CD8-positive, alpha-beta memory T cell (primary cell): Measurements from ENCODE around the gene ZMYND8. TPM values are rescaled to one million over a fixed set of nuclear protein-coding genes. Genes with fewer than 3 reads are reported as not detected.
"Not testable (repeated sequence)": the region's sequence is repeated elsewhere in the genome, so short reads cannot be mapped to it uniquely, and the experiment has no call there.

Source experiments
- CTCF ChIA-PET: fragments of 350-600 bp; sonication (Branson Sonifier 250); formaldehyde crosslinking; loops from one replicate; lab custom pipeline; 2021; ENCODE audit warnings: antibody characterized with exemption; lab: Charles Lee
- POLR2A ChIA-PET: fragments of 350-600 bp; sonication (Branson Sonifier 250); formaldehyde crosslinking; loops from one replicate; lab custom pipeline; 2021; ENCODE audit warnings: antibody characterized with exemption; lab: Charles Lee
- DNase-seq, 5 donors: peaks; one replicate each; pipeline versions ENCODE4 v3.0.0 to v3.0.0-alpha.2; 2020 to 2022; ENCODE audit warnings: mixed read lengths in 1 of 5
- H3K27ac ChIP-seq: one replicate; pipeline ENCODE4 v1.7.0; 2013; ENCODE audit warnings: low read depth, mild to moderate bottlenecking, low read length, moderate library complexity
- H3K27me3 ChIP-seq: 2 replicates; pipeline ENCODE4 v1.7.0; 2013; ENCODE audit warnings: low read length, mild to moderate bottlenecking; ENCODE audit not compliant: insufficient read depth, poor library complexity, severe bottlenecking
- H3K36me3 ChIP-seq: 2 replicates; pipeline ENCODE4 v1.7.0; 2013; ENCODE audit warnings: mild to moderate bottlenecking, low read length, moderate library complexity; ENCODE audit not compliant: insufficient read depth
- H3K4me1 ChIP-seq: 2 replicates; pipeline ENCODE4 v1.7.0; 2013; ENCODE audit warnings: mild to moderate bottlenecking, low read length, moderate library complexity; ENCODE audit not compliant: insufficient read depth
- H3K4me3 ChIP-seq: 2 replicates; pipeline ENCODE4 v1.7.0; 2013; ENCODE audit warnings: mild to moderate bottlenecking, low read length
- H3K9me3 ChIP-seq: 2 replicates; pipeline ENCODE4 v1.7.0; 2013; ENCODE audit warnings: mild to moderate bottlenecking, low read length
- H3K27ac Mint-ChIP-seq, 8 donors: one replicate each; pipeline ENCODE4 v1.8.0; 2020 to 2021; ENCODE audit warnings: mixed read lengths in 8 of 8, mild to moderate bottlenecking in 6 of 8, inconsistent platforms in 3 of 8, moderate library complexity in 3 of 8
- H3K27me3 Mint-ChIP-seq, 2 donors: one replicate each; pipeline ENCODE4 v1.8.0; 2020 to 2021; ENCODE audit warnings: mixed read lengths in 2 of 2, mild to moderate bottlenecking in 1 of 2, moderate library complexity in 1 of 2
- H3K36me3 Mint-ChIP-seq, 3 donors: one replicate each; pipeline ENCODE4 v1.8.0; 2020 to 2021; ENCODE audit warnings: mixed read lengths in 3 of 3, inconsistent platforms in 1 of 3, mild to moderate bottlenecking in 1 of 3
- H3K4me1 Mint-ChIP-seq, 3 donors: one replicate each; pipeline ENCODE4 v1.8.0; 2020 to 2021; ENCODE audit warnings: mixed read lengths in 3 of 3, inconsistent platforms in 1 of 3, mild to moderate bottlenecking in 1 of 3
- H3K4me3 Mint-ChIP-seq, 7 donors: one replicate each; pipeline ENCODE4 v1.8.0; 2020 to 2021; ENCODE audit warnings: mixed read lengths in 7 of 7, mild to moderate bottlenecking in 6 of 7, moderate library complexity in 4 of 7, inconsistent platforms in 2 of 7
- H3K9me3 Mint-ChIP-seq, 5 donors: one replicate each; pipeline ENCODE4 v1.8.0; 2020 to 2022; ENCODE audit warnings: mixed read lengths in 5 of 5, mild to moderate bottlenecking in 3 of 5, moderate library complexity in 2 of 5, inconsistent platforms in 1 of 5
- polyA plus RNA-seq: library from polyadenylated mRNA; unstranded; fragments of 300-500 nt; fragmentation: Illumina TruSeq; gene quantifications from one replicate; pipeline ENCODE4 v1.2.3, GENCODE V29; 2021
- total RNA-seq, 2 experiments: library from RNA; stranded (reverse); gene quantifications; one replicate each; pipeline ENCODE4 v1.2.3, GENCODE V29; 2021

The ZMYND8 gene
- total and polyA plus RNA-seq, 3 experiments from 2014 or later = 20.9 to 30.7 (median 25.8) TPM

DNA sequence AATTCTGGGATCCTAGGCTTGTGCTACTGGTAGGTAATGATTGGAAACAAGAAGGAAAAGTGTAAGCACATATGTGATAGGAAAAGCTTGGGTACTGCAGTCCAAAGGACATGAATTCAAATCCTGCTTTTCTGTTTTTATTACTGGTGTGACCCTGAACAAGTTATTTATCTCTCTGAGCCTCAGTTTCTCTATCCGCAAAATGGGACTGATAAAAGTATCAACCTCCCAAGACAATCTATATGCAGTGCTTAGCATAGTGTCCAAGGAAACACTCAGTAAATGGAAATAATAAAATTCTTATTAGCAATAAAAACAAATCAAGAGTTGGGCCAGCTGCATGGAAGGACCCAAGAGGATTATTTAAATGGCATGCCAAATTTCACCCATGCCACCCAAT lies 108.5 kb downstream of the ZMYND8 start:
- H3K4me3 Mint-ChIP-seq = no peak overlapping the region
- ChIA-PET POLR2A (no interaction called here), CTCF (interaction anchor here (1.7 kb wide), 1 partner anchor 136 kb away, joined by 6 read pairs; no protein-coding TSS in a partner anchor)

DNA sequence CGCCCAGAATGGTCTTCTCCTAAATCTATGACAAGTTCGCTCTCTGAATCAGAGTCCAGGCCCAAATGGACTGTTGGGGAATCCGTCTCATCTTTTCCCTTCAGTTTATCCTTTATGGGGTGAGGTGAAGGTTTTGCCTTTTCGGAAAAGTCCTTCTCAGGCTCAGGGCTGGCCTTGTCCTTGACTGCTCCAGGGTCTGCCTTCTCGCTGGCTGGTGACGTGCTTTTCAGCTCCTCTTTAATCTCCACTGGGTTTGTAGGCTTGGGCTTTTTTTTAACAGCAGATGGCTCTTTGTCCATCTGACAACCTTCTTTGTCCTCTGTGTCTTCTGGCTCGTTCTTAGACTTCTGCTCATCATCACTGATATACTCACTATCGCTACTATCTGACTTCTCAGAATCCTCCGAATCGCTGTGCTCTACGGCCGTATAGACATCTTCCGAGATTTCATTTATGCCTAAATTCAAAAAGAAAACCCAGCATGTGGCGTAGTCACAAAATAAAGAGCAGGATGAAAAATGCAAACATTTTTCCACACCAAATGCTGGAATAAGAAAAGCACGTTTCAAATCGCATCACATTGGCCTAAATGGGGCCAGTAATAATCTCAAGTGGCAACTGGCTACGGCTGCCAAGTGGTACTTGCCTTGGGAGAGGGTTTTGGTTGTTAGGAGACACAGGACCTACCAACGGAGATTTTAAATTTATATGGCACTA lies 110.3 kb downstream of the ZMYND8 start:
- H3K27ac ChIP-seq = no peak overlapping the region
- H3K4me1 Mint-ChIP-seq = peaks cover 0 to 8% (median 5%) of the 10 kb centered on the region in 3 donors

More for the DNA sequence above, 108.5 kb downstream of the ZMYND8 start:
- Histone ChIP-seq H3K27ac (no peak overlapping the region), H3K27me3 (no peaks in the 10 kb centered on the region), H3K4me3 (no peak overlapping the region), H3K9me3 (no peaks in the 10 kb centered on the region), H3K4me1 (no peaks in the 10 kb centered on the region), H3K36me3 (peaks cover 50% of the 10 kb centered on the region)
- Mint-ChIP-seq H3K36me3 (peaks cover 4 to 85% (median 16%) of the 10 kb centered on the region in 3 donors), H3K4me1 (peaks cover 0 to 8% (median 5%) of the 10 kb centered on the region in 3 donors), H3K9me3 (no peaks in the 10 kb centered on the region), H3K27me3 (no peaks in the 10 kb centered on the region), H3K27ac (no peak overlapping the region)
- no peak for DNase-seq

DNA sequence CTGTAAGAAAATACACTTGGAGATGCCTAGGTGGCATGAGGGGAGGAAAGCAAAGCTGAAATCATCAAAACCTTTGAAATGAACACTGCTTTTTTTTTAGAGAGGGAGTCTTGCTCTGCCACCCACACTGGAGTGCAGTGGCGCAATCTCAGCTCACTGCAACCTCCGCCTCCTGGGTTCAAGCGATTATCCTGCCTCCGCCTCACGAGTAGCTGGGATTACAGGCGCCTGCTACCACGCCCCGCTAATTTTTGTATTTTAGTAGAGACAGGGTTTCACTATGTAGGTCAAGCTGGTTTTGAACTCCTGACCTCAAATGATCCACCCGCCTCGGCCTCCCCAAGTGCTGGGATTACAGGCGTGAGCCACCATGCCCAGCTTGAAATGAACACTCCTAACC lies 111.3 kb downstream of the ZMYND8 start:
- POLR2A ChIA-PET, H3K9me3 Mint-ChIP-seq, H3K27ac Mint-ChIP-seq, H3K27me3 Mint-ChIP-seq, H3K9me3 ChIP-seq, DNase-seq, H3K27me3 ChIP-seq, H3K27ac ChIP-seq, H3K4me1 ChIP-seq, H3K4me3 Mint-ChIP-seq, H3K4me3 ChIP-seq, H3K4me1 Mint-ChIP-seq: not testable (repeated sequence)
- H3K36me3 ChIP-seq = peaks cover 45% of the 10 kb centered on the region
- H3K36me3 Mint-ChIP-seq = peaks cover 4 to 80% (median 17%) of the 10 kb centered on the region in 3 donors
- CTCF ChIA-PET = interaction anchor here (1.3 kb wide), 1 partner anchor 139 kb away, joined by 3 read pairs; no protein-coding TSS in a partner anchor

More for the DNA sequence above, 110.3 kb downstream of the ZMYND8 start:
- Histone ChIP-seq H3K4me3 (no peak overlapping the region), H3K9me3 (no peaks in the 10 kb centered on the region), H3K27me3 (no peaks in the 10 kb centered on the region), H3K4me1 (no peaks in the 10 kb centered on the region), H3K36me3 (peaks cover 50% of the 10 kb centered on the region)
- peak overlapping the region in 1 of 8 donors; percentile 61 for H3K27ac Mint-ChIP-seq
- H3K36me3 Mint-ChIP-seq = peaks cover 4 to 88% (median 18%) of the 10 kb centered on the region in 3 donors
- CTCF ChIA-PET = interaction anchor here (1.3 kb wide), 1 partner anchor 138 kb away, joined by 3 read pairs; no protein-coding TSS in a partner anchor
- no peaks in the 10 kb centered on the region for H3K9me3 Mint-ChIP-seq
- DNase-seq = no peak
- H3K4me3 Mint-ChIP-seq = no peak overlapping the region
- POLR2A ChIA-PET = interaction anchor here (0.5 kb wide), 1 partner anchor 107 kb away, joined by 3 read pairs; no protein-coding TSS in a partner anchor
- no peaks in the 10 kb centered on the region for H3K27me3 Mint-ChIP-seq

DNA sequence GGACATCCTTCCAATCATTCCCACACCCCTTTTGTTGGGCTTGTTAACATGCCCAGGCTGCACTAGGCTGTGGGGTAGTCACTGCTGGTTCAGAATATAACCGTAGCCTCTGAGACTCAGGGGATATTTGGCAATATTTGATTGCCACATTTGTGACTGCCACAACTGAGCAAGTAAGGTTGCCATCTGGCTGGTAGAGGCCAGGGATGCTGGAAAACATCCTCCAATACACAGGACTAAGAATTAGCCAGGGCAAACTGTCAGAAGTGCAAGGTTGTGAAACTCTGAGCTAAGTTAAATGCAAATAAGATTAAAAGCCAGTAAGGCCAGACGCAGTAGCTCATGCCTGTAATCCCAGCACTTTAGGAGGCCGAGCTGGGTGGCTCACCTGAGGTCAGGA lies 112.0 kb downstream of the ZMYND8 start:
- H3K4me3 Mint-ChIP-seq = no peak overlapping the region
- Histone ChIP-seq H3K4me3 (no peak overlapping the region), H3K4me1 (no peaks in the 10 kb centered on the region), H3K36me3 (peaks cover 40% of the 10 kb centered on the region), H3K9me3 (no peaks in the 10 kb centered on the region), H3K27ac (no peak overlapping the region), H3K27me3 (no peaks in the 10 kb centered on the region)
- peaks cover 0 to 8% (median 5%) of the 10 kb centered on the region in 3 donors for H3K4me1 Mint-ChIP-seq
- ChIA-PET POLR2A (no interaction called here), CTCF (no interaction called here)
- peaks cover 4 to 77% (median 19%) of the 10 kb centered on the region in 3 donors for H3K36me3 Mint-ChIP-seq
- peak overlapping the region in 1 of 8 donors; percentile 34 for H3K27ac Mint-ChIP-seq
- no peaks in the 10 kb centered on the region for H3K27me3 Mint-ChIP-seq
- DNase-seq = no peak
- no peaks in the 10 kb centered on the region for H3K9me3 Mint-ChIP-seq

DNA sequence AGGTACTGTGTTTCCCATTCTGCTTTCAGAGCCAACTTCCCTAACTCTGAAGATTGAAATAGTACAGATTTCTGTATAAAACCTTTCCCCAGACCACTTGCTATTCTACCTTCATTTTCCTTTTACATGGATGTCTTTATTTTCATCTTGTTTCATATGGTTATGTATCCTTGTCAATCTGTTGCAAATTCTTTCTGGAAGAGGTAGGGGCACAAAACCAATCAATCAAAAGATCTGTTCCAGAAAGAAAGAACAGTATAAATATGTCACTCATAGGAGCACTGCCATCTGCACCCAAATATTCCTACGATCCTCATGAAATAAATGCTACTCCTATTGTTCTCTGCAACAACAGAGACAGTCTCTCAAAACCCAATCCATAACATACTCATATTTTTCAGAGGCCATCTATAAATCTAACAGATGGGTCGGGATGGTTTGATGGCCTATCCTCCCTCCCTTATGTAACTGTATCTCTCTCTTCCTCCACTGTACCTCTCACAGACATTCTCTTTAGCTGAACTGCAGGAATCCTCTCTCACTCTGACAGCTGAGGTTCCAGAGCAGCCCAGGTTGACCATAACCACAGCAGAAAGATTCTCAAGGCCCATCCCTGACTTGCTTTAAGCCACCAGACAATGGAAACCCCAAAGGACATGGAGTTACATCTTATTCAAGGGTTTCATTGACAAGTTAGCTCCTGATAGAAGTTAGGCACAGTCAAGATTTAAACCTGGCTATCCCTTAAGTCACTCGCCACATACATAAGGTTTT lies 112.8 kb downstream of the ZMYND8 start:
- no peak for DNase-seq
- H3K4me3 Mint-ChIP-seq = no peak overlapping the region
- peaks cover 0 to 8% (median 3%) of the 10 kb centered on the region in 3 donors for H3K4me1 Mint-ChIP-seq
- CTCF ChIA-PET = no interaction called here
- Histone ChIP-seq H3K9me3 (no peaks in the 10 kb centered on the region), H3K36me3 (peaks cover 39% of the 10 kb centered on the region), H3K4me3 (no peak overlapping the region), H3K4me1 (no peaks in the 10 kb centered on the region), H3K27me3 (no peaks in the 10 kb centered on the region), H3K27ac (no peak overlapping the region)
- peaks cover 4 to 77% (median 19%) of the 10 kb centered on the region in 3 donors for H3K36me3 Mint-ChIP-seq
- peak overlapping the region in 6 of 8 donors; percentile 15 to 85 (median 68) for H3K27ac Mint-ChIP-seq
- no peaks in the 10 kb centered on the region for H3K9me3 Mint-ChIP-seq
- no peaks in the 10 kb centered on the region for H3K27me3 Mint-ChIP-seq
- POLR2A ChIA-PET = interaction anchor here (1.0 kb wide), 1 partner anchor 370 kb away, joined by 4 read pairs; no protein-coding TSS in a partner anchor

DNA sequence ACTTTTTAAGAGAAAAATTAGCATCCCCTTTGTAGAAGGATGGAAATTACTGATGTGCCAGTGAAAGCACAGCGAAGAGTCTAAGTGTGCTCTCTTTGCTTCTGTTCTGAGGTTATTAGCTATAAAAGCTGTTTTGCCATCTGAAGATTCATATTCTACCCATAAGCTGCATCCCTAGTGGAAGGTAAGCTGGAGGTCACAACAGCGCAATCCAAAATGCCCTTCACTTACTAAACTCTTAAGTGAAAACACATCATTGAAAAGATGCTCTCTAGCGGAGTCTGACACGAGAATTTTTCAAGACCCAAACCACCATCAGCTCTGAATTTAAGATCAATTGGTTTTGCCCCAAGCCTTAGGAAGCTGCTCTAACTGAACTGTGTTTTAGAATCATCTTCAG lies 113.5 kb downstream of the ZMYND8 start:
- peaks cover 0 to 78% (median 19%) of the 10 kb centered on the region in 3 donors for H3K36me3 Mint-ChIP-seq

DNA sequence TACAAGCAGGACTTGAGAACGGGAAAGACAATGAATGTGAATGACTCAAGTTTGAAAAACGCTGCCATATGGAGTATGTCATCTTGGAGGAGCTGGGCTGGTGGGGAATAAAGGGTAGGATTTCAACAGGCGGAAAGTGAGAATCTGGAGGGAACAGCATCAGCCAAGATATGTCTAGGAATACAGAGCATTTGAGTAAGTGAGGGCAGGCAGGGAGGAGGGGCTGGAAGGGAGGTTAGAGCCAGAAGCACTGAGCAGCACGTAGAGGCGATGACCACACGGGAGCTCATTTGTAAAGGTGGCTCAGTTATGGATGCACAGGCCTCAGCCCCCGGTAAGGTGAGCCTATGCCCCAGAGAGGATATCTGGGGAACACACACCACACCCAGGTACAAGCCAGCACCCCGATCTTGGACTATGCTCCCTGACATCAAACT lies 115.1 kb downstream of the ZMYND8 start:
- H3K27me3 Mint-ChIP-seq = no peaks in the 10 kb centered on the region
- no peak for DNase-seq
- H3K4me3 Mint-ChIP-seq = no peak overlapping the region
- Histone ChIP-seq H3K9me3 (no peaks in the 10 kb centered on the region), H3K36me3 (peaks cover 32% of the 10 kb centered on the region), H3K4me3 (no peak overlapping the region), H3K27ac (no peak overlapping the region), H3K27me3 (no peaks in the 10 kb centered on the region), H3K4me1 (no peaks in the 10 kb centered on the region)
- H3K9me3 Mint-ChIP-seq = no peaks in the 10 kb centered on the region
- H3K36me3 Mint-ChIP-seq = peaks cover 0 to 77% (median 24%) of the 10 kb centered on the region in 3 donors
- CTCF ChIA-PET = interaction anchor here (2.6 kb wide), 1 partner anchor 143 kb away, joined by 8 read pairs; no protein-coding TSS in a partner anchor
- peaks cover 0 to 8% (median 3%) of the 10 kb centered on the region in 3 donors for H3K4me1 Mint-ChIP-seq
- H3K27ac Mint-ChIP-seq = peak overlapping the region in 2 of 8 donors; percentile 29 to 67
- POLR2A ChIA-PET = no interaction called here

More for the DNA sequence above, 113.5 kb downstream of the ZMYND8 start:
- H3K27ac ChIP-seq = no peak overlapping the region
- Mint-ChIP-seq H3K9me3 (no peaks in the 10 kb centered on the region), H3K4me3 (no peak overlapping the region), H3K27me3 (no peaks in the 10 kb centered on the region), H3K4me1 (peaks cover 0 to 8% (median 3%) of the 10 kb centered on the region in 3 donors), H3K27ac (peak overlapping the region in 1 of 8 donors; percentile 79)
- POLR2A ChIA-PET = interaction anchor here (1.0 kb wide), 1 partner anchor 371 kb away, joined by 4 read pairs; no protein-coding TSS in a partner anchor
- H3K9me3 ChIP-seq = no peaks in the 10 kb centered on the region
- no peak overlapping the region for H3K4me3 ChIP-seq
- CTCF ChIA-PET = interaction anchor here (2.6 kb wide), 1 partner anchor 141 kb away, joined by 8 read pairs; no protein-coding TSS in a partner anchor
- no peak for DNase-seq
- H3K36me3 ChIP-seq = peaks cover 39% of the 10 kb centered on the region
- H3K4me1 ChIP-seq = no peaks in the 10 kb centered on the region
- no peaks in the 10 kb centered on the region for H3K27me3 ChIP-seq
